Large intestine (tissue), 3 donors: ENCODE measurements around the gene PTTG1IP. TPM values are rescaled to one million over a fixed set of nuclear protein-coding genes. Genes with fewer than 3 reads are reported as not detected.

Experiments
- DNase-seq, 2 donors: peaks; one replicate each; pipeline versions ENCODE4 v3.0.0 to v3.0.0-alpha.2; 2013
- H3K27ac ChIP-seq: one replicate; pipeline ENCODE4 v1.5.1; 2013; ENCODE audit warnings: low read length
- H3K27me3 ChIP-seq: 2 replicates; pipeline ENCODE4 v1.6.1; 2013; ENCODE audit warnings: low read length; ENCODE audit not compliant: control insufficient read depth, insufficient read depth
- H3K36me3 ChIP-seq: 2 replicates; pipeline ENCODE4 v1.6.1; 2013; ENCODE audit warnings: low read length; ENCODE audit not compliant: control insufficient read depth, insufficient read depth
- H3K4me1 ChIP-seq: one replicate; pipeline ENCODE4 v1.6.1; 2013; ENCODE audit warnings: low read length; ENCODE audit not compliant: control insufficient read depth, insufficient read depth
- H3K4me3 ChIP-seq: one replicate; pipeline ENCODE4 v1.5.1; 2013; ENCODE audit warnings: low read length
- H3K9me3 ChIP-seq: one replicate; pipeline ENCODE4 v1.6.1; 2013; ENCODE audit warnings: mild to moderate bottlenecking, low read depth, low read length, moderate library complexity; ENCODE audit not compliant: control insufficient read depth
- WGBS: methylation state at CpG from one replicate; pipeline ENCODE4 v1.1.5; 2013; ENCODE audit warnings: low lambda C conversion rate; ENCODE audit not compliant: insufficient coverage; 5-methylcytosine and 5-hydroxymethylcytosine counted together
- polyA plus RNA-seq: library from polyadenylated mRNA; unstranded; fragments of 120-200 nt; gene quantifications from one replicate; pipeline ENCODE4 v1.2.1, GENCODE V29; 2013

Gene PTTG1IP
- polyA plus RNA-seq, 1 donor, result 185 TPM

DNA sequence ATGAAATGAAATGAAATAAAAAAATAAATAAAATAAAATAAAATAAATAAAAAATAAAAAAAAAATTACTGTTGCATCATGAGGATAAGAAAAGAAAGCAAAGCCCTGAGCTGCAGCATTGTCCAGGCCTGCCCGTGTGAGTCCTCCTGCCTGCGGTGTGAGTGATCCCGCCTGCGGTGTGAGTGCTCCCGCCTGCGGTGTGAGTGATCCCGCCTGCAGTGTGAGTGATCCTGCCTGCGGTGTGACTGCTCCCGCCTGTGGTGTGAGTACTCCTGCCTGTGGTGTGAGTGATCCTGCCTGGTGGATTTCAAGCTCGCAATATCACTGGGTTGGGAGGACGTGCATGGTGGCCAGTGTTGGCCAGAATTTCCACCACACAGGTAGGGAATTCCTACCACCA is 22.4 kb upstream of the PTTG1IP start:
- Histone ChIP-seq H3K27me3 (peaks cover 8% of the 10 kb centered on the region), H3K36me3 (no peaks in the 10 kb centered on the region), H3K4me3 (no peak overlapping the region), H3K27ac (no peak overlapping the region), H3K4me1 (peaks cover 16% of the 10 kb centered on the region), H3K9me3 (peaks cover 8% of the 10 kb centered on the region)
- DNase-seq, result no peak
- WGBS, result no CpG with 5 or more reads among the region's 11 CpGs

DNA sequence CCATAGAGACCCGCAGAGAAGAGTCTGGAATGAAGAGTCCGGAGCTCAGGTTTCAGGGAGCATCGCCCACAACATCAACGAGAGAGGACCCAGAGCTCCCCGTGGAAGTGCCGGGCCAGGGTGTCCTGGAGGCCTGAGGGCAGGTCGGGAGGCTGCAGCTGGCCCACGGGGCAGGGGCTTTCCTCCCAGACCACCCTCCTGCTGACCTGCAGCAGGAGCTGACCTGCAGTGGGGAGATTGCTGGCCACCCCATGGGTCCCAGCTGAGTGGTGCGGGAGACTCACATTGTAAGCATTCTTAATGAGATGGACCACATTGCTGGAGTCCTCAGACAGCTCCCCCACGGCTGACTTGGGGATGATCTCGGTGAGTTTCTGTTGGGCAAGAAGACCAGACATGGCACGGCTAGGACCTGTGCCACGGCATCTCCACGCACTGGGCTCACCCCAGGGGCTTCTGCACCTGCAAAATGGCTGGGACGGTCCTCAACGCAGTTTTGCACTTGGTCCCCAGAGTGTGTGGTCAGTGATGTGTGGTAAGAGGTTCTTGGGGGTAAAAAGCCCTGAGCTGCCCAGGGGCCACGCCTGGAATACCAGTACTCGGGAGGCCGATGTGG is 21.3 kb upstream of the PTTG1IP start:
- H3K4me1 ChIP-seq, result peaks cover 16% of the 10 kb centered on the region
- H3K27ac ChIP-seq, result no peak overlapping the region
- H3K9me3 ChIP-seq, result peaks cover 8% of the 10 kb centered on the region
- no peak overlapping the region for H3K4me3 ChIP-seq
- no peak for DNase-seq
- peaks cover 8% of the 10 kb centered on the region for H3K27me3 ChIP-seq
- WGBS, result no CpG with 5 or more reads among the region's 19 CpGs
- no peaks in the 10 kb centered on the region for H3K36me3 ChIP-seq

DNA sequence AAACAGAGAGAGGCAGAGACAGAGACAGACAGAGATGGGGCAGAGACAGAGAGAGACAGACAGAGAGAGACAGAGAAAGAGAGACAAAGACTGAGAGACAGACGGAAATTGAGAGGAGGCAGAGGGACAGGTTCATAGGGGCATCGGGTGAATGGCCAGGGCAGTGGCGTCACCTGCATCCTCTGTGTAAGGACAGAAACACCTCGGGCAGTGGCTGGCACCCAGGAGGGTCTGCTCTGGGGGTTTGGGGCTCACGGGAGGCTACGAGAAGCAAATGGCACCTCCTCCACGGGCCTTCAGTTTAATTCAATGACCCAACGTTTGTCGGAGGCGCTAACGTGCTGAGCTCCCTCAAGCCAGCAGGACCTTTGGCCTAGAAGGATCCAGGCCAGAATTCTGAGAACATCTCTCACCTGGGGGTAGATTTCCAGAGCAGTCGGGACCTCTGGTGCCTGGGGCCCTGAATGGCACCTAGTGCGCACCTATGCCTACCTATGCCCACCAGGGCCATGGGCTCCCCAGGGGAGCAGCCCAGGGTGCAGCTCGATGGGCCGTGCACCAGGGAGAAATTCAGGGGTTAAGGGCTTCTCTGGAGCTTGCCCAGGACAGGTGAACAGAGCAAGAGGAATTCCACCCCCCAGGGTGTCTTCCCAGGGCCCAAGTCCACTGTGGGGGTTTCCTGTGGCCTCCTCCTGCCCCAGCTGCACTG is 20.6 kb upstream of the PTTG1IP start:
- H3K4me1 ChIP-seq, result peaks cover 15% of the 10 kb centered on the region
- no CpG with 5 or more reads among the region's 15 CpGs for WGBS
- no peak overlapping the region for H3K27ac ChIP-seq
- H3K9me3 ChIP-seq, result peaks cover 8% of the 10 kb centered on the region
- no peak for DNase-seq
- peaks cover 8% of the 10 kb centered on the region for H3K27me3 ChIP-seq
- H3K36me3 ChIP-seq, result no peaks in the 10 kb centered on the region
- H3K4me3 ChIP-seq, result no peak overlapping the region

DNA sequence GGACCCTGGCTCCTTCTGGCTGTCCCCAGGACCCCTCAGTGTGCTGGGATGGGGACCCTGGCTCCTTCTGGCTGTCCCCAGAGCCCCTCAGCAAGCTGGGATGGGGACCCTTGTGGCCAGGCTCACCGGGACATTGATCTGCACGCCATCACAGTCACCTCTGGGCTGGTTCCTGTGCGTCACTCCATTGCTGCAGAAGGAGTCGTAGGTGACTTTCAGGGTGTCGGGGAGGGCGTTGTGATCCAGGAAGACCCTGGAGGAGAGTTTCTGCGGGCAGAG is 19.7 kb upstream of the PTTG1IP start:
- Histone ChIP-seq H3K4me3 (no peak overlapping the region), H3K27me3 (peaks cover 8% of the 10 kb centered on the region), H3K4me1 (peaks cover 11% of the 10 kb centered on the region), H3K27ac (no peak overlapping the region), H3K36me3 (no peaks in the 10 kb centered on the region), H3K9me3 (peaks cover 8% of the 10 kb centered on the region)
- no CpG with 5 or more reads among the region's 7 CpGs for WGBS
- DNase-seq, result no peak

DNA sequence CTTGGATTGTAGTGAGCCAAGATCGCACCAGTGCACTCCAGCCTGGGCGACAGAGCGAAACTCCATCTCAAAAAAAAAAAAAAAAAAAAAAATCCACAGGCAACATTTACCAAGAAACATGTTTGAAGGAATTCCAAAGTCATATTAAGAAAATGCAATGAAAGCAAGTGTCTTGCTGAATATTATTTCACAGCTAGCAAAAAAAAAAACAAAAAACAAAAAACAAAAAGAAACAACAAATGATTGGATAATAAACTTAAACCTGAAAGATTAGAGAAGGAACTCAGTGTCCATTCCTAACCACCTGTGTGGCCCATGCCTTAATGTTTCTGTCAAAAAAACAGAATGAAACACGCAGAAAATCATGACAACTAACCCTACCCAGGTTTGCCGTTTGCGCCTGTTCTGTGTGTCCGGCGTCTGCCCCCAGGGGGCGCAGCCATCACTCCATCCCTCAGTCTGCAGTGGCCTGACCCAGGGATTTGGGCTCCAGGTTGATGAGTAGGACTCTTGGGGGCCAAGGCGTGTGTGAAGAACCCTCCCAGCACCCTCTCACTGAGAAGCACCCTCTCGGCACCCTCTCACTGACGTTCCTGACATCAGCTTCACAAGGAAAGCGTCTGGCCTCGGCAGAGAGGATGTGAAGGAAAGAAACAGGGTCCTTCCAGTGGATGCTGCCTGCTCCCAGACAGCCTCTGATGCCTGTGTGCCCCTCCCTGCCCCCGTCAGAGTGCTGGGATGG is 19.2 kb upstream of the PTTG1IP start:
- no CpG with 5 or more reads among the region's 15 CpGs for WGBS
- no peak overlapping the region for H3K4me3 ChIP-seq
- no peaks in the 10 kb centered on the region for H3K36me3 ChIP-seq
- peaks cover 7% of the 10 kb centered on the region for H3K4me1 ChIP-seq
- no peak for DNase-seq
- peaks cover 8% of the 10 kb centered on the region for H3K9me3 ChIP-seq
- peaks cover 8% of the 10 kb centered on the region for H3K27me3 ChIP-seq
- H3K27ac ChIP-seq, result no peak overlapping the region

DNA sequence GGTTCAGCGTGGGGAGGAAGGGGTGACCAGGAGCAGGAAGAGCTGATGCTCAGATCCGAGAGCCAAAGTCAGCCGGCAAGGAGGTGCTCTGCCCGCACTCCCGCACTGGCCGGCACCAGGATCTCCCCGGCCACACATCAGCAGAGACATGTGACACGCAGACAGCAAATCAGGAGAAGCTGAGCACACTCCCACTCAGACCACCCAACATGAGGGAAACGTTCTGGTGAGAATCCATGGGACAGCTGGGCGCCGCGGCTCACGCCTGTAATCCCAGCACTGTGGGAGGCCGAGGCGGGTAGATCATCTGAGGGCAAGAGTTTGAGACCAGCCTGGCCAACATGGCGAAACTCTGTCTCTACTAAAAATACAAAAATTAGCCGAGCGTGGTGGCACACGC is 18.6 kb upstream of the PTTG1IP start:
- peaks cover 8% of the 10 kb centered on the region for H3K27me3 ChIP-seq
- WGBS, result no CpG with 5 or more reads among the region's 19 CpGs

DNA sequence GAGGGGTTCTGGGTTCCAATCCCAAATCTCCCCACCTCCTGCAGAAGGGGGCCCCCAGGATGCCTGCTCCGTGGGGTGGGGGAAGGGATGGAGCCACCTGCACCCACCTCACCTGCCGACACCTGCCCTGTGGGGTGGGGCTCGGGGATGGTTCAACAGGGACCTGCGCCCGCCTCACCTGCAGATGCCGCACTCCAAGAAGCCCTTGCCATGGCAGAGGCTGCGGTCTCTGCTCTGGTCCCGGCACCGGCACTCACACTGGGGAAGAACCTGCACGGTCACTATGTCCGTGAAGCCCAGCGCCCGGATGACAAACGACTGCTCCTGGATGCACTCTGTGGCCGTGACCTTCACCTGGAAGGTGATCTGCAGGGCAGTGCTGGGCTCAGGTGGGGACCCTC is 18.1 kb upstream of the PTTG1IP start:
- Histone ChIP-seq H3K4me1 (no peaks in the 10 kb centered on the region), H3K36me3 (no peaks in the 10 kb centered on the region), H3K27me3 (peaks cover 8% of the 10 kb centered on the region), H3K27ac (no peak overlapping the region), H3K4me3 (no peak overlapping the region), H3K9me3 (peaks cover 2% of the 10 kb centered on the region)
- no peak for DNase-seq
- WGBS, result no CpG with 5 or more reads among the region's 15 CpGs

More for the DNA sequence above, 18.6 kb upstream of the PTTG1IP start:
- no peak for DNase-seq
- Histone ChIP-seq H3K9me3 (peaks cover 6% of the 10 kb centered on the region), H3K4me3 (no peak overlapping the region), H3K36me3 (no peaks in the 10 kb centered on the region), H3K27ac (no peak overlapping the region), H3K4me1 (peaks cover 2% of the 10 kb centered on the region)

DNA sequence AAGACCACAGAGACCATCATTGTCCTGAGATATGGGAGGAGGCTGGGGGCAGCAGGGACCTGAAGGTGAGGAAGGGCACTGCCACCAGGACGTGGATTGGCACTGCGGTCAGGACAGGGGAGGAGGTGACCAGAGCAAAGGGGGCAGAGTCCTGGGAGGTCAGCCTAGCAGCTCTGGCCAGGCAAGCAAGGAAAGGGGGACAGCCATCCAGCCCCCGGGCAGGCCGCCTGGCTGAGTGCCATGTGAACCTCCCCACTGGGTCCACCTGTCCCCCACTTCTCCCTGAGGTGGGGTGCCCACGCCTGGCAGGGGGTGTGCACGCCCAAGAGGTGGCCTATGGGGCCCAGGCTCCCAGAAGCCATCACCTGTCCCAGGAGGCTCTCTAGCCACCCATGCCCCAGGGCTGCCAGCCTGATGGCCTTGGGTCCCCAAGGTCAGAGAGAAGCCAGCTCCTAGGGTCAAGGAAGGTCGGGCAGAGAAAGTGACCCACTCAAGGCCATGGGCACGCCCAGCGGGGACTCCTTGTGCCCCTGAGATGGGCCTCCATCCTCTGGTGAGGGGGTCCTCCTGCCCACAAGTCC is 17.6 kb upstream of the PTTG1IP start:
- Histone ChIP-seq H3K36me3 (no peaks in the 10 kb centered on the region), H3K4me1 (no peaks in the 10 kb centered on the region), H3K27ac (no peak overlapping the region), H3K4me3 (no peak overlapping the region), H3K9me3 (no peaks in the 10 kb centered on the region), H3K27me3 (peaks cover 8% of the 10 kb centered on the region)
- no CpG with 5 or more reads among the region's 9 CpGs for WGBS
- no peak for DNase-seq

DNA sequence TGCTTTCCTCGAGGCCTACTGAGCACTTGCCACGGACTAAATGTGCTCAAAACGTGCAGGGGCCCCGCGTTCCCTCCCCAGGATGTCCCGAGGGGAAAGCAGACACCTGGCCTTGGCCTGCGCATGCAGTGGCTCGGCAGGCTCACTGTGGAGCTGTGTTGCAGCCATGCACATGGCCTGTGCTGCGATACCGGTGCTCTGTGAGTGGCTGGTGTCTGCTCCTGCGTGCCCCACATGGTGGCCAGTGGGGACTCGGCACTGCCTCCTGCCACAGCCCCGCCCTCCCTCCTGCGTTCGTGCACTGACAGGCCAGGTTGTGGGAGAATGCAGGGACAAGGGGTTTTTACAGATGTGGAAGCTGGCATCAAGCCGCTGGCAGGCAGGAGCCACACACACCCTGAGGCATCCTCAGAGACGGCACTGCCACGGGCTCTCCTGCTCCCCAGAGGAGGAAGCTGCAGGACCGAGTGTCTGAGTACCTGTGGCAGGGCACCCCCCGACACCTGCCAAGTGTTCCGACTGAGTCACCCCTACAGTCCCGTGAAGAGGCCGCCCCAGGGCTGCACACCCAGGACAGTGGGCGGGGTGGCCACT is 16.9 kb upstream of the PTTG1IP start:
- WGBS, result no CpG with 5 or more reads among the region's 24 CpGs
- no peaks in the 10 kb centered on the region for H3K4me1 ChIP-seq
- no peak for DNase-seq
- H3K9me3 ChIP-seq, result no peaks in the 10 kb centered on the region
- no peak overlapping the region for H3K27ac ChIP-seq
- peaks cover 8% of the 10 kb centered on the region for H3K27me3 ChIP-seq
- no peak overlapping the region for H3K4me3 ChIP-seq
- H3K36me3 ChIP-seq, result no peaks in the 10 kb centered on the region

DNA sequence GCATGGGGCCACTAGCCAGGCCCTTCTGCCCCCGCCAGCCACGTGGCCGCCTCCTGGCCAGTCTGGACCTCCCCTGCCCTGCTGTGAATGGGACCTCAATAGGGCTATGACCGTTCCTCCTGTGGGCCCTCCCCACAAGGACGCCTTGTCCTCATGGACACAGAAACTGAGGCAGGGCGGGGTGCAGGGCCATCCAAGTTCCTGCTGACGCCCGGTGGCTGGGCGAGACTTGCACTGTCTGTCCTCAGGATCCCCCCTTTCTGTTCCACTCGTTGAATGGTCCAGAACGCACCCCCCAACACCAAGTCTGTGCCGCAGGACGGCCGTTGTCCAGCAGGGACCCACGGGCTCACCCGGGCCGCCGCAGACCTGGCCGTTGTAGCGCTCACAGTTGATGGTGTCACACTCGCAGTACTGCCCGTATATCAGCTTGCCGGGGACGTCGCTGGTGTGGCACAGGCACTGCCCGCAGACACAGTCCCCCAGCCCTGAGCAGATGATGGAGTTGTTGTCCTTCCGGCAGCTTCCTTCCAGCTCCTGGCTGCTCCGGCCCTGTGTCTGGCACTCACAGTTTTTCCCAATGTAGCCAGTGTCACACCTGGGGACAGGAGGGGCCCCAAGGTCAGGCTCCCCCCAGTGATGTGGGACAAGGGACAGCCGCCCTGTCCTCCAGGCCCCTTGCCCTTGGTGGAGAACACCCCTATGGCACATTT is 16.3 kb upstream of the PTTG1IP start:
- WGBS, result no CpG with 5 or more reads among the region's 29 CpGs
- no peaks in the 10 kb centered on the region for H3K4me1 ChIP-seq
- H3K4me3 ChIP-seq, result no peak overlapping the region
- H3K9me3 ChIP-seq, result no peaks in the 10 kb centered on the region
- no peak for DNase-seq
- no peak overlapping the region for H3K27ac ChIP-seq
- no peaks in the 10 kb centered on the region for H3K36me3 ChIP-seq
- peaks cover 8% of the 10 kb centered on the region for H3K27me3 ChIP-seq
